IMR-90 (cell line): ENCODE measurements around the gene SUPT3H.

Source experiments
- CTCF ChIP-seq: conservative IDR thresholded peaks from 2 replicates; pipeline ENCODE4 v1.5.1; 2012; ENCODE audit warnings: mild to moderate bottlenecking, low read depth, low read length, improper control_type of control experiment
- USF2 ChIP-seq: fragments of 150-350 bp; IDR thresholded peaks from 2 replicates; pipeline ENCODE4 v1.6.1; 2017; ENCODE audit warnings: mild to moderate bottlenecking, antibody characterized with exemption, low read length, low read depth

GRCh38 chr6:44949596-44950201, 428.0 kb downstream of the SUPT3H start:
- no peak for TF ChIP-seq CTCF
- TF ChIP-seq USF2: no peak
